ENCODE measurements around the gene HOXC12.

The HOXC12 gene

DNA sequence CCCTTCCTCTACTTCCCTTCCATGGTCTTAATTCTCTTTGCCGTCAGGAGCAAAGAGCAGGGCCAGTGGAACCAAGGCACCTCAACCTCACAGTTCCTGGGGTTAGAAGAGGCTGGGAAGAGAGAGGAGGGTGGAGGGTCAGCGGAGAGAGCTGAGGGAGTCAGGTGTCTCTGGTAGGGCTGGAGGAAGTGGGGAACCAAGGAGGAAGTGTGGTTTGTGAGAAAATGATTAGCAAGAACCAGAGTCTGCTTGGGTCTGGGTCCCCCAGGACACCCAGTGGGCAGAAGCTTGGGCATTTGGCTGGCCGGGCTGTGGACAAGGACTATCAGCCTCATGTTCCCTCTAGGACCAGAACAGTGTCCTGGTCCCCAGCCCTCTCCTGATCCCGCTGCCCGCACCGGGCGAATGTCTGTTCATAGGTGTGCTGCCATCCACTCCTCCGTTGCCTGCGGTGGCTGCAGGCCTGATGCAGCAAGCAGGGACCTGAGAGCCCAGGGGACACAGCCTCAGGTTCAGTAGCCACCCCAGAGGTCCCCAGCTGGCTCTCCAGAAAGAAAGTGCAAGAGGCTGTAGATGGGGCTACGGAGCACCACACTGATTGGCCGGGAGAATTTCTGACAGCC is 2.3 kb downstream of the HOXC12 start:
- DNase-seq (ENCODE audit: low read depth) = no peak

DNA sequence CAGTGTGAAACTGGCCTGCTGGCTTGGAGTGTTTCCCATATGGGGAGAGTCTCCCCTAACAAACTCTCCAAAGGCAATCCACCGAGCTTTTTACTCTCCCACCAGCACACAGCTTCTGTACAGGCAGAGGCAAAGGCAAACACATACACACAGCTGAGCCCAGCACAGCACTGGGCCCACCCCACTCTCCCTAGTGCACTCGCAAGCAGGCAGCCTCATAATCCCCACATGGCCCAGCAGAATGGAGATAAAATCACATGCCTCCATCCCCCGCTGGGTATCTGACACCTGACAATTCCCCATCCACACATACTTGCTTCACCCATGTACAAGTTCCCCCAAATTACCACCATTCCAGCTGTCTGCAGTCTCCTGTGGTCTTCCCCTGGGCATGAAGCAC is 3.4 kb downstream of the HOXC12 start:
- no peak for DNase-seq (ENCODE audit: low read depth)

DNA sequence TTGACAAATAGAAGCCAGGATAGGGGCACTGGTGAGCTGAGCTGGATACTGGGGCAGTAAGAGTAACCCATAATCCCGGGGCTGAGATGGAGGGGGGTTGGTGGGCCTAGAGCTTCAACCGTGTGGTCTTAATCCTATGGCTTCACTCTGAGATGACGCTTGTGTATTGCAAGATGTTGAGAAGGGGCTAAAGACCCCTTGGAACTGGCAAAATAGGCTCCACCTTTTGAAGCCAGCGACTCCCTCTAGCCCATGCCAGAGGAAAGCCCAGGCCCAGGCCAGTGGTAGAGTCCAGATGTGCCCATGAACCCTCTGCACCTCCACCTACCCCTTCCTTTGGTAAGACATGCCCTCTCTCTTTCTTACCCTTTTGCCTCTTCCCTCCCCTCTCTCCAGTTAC is 4.6 kb downstream of the HOXC12 start:
- no peak for DNase-seq (ENCODE audit: low read depth)

DNA sequence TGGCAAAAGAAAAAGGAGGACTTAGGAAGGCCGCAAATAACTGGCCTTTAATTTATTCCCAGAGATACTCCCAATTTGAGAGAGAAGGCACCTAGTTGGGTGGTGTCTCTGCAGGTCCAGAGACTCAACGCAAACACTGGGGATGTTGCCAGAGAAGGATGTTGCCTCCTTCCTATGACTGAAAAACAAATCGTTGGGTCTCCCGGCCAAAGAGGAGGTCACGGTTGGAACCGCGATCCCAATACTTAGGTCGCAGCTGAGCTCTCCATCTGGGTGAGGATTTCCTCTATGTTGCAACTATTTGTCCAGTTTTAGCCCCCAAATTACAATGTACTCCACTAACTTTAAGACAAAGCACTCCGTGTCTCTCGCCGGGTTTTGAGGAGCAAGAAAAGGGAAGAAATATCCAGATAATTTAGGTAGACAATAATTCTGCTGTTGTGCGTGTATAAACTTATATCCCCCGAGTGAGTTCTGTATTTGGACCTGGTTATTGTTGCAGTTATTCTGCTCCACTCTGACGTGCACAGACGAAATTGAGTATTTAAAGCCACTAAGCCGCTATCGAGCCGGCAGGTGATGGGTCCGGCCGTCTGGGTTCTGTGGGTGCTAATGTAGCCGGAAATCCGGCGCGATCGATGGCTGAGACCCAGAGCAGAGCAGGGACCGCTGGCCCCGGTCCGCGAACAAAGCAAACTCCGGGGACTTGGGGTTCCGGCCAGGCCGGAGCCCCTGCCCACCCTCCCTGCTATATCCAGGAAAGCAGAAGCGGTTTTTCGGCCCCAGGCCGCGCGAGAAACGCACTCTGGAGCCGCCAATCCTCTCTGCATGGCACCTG is 5.7 kb downstream of the HOXC12 start:
- DNase-seq (ENCODE audit: low read depth) = no peak

DNA sequence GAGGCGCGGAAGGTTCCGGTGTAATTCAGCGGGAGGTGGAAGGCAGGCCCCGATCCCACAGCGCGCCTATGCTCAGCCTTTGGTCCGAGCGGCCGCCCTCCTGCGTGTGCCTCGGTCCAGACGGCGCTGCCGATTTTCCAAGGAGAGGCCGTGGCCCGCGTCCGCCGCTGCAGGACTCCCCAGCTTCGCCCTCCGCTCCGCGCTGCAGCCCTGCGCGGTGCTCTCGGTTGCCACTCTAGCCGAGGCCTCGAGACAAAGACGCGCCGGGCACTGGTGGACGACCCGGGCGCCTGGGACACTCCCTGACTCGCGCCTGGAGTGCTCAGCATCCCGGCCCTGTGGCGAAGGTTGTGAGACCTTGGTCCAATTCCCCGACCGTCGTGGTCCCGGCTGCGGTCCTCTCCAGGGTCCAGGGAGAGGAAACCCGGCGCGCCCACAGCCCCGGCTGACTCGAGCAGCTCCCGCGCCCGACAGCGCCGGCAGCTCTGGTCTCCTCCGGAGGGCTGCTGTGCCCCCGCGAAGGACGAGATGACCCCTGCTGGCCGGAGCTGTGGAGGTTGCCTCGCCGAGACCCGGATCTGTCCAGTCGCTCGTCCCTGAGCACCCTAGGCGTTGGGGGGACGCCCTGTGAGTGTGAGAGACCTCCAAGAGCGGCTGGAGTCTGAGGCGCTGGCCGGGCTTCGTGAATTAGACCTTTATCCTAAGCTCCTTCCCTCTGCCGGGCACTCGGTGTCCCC is 6.5 kb downstream of the HOXC12 start:
- DNase-seq (ENCODE audit: low read depth) = no peak

DNA sequence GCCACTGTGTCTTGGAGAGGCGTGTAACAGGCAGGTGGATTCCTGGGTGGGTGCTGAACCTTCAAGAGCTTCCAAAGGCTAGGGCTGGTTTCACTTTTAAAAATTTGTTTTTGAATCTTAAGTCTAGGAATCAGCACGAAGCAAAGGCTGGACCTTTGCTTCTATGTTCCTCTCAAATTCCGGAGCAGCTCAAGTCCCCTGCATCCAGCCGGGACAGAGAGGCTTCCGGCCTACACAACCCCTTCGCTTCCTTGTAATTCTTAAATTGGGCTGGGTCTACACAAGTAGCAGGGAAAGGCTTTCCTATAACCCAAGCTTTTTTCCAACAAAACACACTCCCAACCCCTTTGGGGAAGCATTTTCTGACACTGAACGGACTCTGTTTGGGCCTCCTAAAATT is 8.3 kb downstream of the HOXC12 start:
- no peak for DNase-seq (ENCODE audit: low read depth)

DNA sequence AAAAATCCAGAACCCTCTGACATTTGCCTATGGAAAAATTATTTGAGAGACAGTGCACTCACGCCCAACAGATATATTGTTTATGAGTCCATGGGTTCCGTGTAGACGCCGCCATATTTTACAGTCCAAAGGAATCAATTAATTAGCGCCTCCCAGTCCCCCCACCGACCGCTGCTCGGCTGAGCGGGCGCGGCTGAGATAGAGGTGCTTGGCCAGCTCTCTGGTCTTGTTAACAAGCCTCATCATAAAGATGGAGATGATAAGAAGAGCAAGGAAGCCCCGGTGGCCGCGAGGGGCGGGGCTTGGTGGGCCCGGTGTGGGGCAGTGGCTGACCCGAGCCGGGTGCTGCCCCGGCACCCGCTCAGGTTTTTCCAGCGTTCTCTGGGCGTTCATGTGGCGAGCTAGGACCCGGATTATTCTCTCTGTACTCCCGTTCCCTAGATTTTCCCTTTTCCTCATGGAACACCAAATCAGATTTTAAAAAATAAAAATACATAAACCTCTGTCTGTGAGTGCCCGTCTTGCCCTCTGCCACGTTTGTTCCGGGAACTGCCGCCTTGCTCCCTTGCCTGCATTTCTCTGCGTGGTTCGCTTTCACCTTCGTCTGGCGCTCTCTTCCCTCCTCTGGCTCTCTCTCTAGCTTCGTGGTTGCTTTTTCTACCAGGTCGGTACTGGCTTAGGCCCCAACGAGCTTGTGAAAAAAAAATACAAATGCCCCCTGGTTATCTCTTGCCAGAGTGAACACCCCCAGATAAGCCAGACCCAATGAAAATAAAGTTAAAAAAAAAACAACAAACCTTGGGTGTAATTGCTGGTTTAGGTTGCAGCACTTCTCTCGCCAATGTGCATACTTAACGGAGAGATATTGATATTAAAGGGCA is 9.0 kb downstream of the HOXC12 start:
- DNase-seq (ENCODE audit: low read depth) = no peak

DNA sequence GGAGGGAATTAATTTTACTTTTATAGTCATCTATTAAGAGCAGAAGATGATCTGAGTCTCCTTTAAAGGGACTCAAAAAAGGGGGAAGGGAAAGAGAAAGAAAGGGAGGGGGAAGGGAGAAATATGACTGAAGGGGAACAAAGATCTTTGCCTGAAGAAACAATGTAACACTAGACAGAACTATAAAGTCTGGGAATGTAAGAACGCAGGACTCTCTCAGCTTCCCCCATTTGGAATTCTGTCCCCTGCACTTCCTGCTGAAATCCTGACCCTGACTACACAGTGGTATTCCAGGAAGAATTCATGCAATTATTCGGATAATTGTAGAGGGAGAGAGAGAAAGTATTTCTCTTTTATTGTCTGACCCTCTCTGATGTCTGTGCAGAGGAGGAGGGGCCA is 9.6 kb downstream of the HOXC12 start:
- no peak for DNase-seq (ENCODE audit: low read depth)

DNA sequence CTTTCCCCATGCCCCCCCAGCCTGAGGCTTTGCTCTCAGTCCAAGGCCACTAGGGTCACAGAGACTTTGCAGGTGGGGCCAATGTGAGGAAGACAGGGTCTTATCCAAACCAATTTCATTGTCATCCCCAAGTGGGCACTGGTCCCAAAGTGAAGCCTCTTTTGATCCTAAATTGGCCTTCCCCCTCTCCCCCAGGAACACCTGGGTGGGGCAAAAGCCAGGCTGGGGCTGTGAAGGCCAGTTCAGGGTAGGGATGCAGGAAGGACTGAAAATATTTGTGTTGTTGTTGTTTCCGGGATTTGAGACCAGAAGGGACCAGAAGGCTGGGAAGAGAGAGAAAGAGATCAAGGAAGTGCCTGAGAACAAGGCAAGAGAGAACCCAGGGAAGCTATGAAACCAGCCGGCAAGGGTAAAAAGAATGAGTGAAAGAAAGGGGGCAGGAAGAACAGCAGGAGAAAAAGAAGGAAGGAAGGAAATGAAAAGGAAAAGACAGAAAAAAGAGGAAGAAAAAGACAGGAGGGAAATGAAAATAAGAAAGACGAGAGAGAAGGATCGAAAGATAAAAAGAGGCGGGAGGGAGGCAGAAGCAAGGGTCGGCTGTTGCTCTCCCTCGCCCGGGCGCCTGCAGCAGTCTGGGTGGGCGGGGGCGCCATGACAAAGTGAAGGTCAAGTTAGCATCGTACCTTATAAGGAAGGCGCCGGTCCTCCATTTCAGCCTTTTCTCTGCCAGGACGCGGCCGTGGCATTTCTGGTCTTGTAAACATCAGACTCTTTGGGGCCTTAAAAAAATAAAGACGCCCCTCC is 10.8 kb downstream of the HOXC12 start:
- DNase-seq (ENCODE audit: low read depth) = no peak

DNA sequence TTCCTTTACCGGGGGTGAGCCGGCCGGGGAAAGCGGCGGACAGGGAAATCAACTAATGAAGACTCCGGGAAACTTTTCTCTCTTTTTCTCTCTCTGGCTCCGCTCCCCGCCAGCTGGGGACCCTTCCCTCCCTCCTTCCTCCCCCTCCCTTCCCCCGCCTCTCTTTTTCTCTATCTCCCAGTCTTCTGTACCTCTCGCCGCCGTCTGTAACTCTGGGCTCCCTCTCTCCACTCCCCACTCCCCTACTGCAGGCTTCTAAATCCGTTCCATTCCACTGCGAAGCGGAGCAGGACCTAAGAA is 11.3 kb downstream of the HOXC12 start:
- DNase-seq (ENCODE audit: low read depth) = no peak

DNA sequence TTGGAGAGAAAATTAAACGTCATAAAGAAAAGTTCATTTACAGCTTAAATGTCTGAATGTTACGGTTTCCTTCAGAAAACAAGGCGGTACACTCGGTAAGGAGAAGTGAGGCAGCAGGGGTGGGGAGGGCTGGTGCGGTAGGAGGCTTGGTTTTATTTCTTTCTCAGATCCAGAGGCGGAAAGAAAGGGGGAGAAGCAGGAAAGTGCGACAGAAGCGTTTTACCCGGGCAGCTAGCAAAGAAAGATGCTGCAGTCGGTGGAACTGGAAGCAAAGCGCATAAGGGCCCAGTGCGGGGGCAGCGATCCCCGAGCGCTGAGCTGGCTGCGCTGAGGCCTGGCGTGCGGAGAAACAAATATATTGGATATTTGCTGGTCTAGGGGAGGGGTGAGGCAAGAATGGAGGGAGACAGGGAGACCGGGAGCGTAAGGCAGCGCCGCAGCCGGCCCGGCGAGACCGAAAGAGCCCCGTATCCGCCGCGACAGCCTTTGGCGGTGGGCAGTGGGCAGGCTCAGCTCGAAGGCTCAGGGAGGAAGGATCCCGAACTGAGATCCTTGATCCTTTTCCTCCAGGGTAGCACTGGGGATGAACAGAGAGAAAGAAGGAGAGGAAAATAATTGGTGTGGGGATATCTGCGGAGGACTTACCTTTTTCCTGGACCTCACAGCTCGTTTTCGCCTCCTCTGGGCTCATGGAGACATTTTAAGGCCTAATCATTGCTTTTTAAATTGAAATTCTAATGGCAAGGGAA is 11.9 kb downstream of the HOXC12 start:
- DNase-seq (ENCODE audit: low read depth) = no peak

DNA sequence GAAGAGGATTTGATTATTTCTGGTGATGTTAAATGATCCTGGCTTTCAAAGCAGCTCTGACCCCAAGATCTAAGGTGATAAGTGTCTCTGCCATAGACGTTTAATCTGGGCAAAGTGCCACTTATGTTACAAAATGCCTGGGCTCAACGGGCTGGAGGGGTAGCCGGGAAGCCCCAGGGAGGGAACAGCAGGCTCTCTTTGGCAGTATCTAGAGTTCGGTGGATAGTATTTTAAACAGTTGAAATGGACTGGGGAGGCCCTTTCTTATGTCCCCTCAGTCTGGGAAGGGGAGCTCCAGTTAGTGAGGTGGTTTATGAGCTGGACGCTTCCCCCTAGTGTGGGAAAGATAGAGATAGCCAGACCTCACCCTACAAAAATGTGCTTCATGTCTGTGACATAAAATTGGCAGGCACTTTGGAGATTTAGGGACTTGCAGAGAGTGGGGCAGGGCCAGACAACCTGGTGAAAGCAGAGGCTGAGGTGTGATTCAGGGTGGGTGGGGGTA is 12.8 kb downstream of the HOXC12 start:
- DNase-seq (ENCODE audit: low read depth) = no peak

DNA sequence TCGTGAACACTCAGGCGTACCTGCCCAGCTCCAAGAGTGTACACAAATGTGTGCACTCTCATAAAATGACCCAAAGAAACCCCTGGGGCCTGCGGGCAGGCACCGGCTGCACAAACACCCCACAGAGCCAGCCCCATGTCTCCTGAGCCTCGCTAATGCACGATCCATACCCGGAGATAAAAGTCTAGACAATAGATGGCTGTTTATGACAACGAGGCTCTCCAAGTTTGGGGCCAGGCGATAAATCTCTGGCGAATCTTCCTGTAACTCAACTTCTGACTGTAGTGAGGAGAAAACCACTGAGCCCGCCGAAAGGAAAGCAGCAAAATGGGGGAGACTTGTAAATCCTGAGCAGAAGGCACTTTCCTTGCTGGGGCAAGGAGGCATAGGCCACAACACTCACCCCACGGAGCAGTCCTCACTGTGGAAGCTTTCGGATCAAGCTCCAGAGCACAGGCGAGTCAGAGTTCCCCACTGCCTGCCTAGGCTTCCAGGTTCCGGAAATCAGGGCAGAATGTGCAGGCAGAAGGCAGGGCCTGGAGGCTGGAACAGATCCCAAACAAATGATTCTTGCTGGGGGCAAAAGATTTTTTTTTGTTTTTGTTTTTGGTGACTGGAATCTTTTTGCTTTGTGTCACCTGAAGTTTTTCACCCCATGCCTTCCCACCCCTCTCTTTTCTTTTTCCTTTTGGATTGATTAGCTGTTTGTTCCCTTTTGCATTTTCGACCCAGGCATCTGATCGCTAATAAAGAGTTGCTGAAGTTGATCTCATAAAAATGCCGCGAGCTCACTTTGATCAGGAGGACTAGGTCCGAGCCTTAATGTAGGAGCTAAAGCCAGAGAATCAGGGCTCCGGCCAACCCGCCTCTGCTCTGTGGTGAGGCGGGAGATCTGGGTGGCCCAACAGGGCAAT is 13.8 kb downstream of the HOXC12 start:
- DNase-seq (ENCODE audit: low read depth) = no peak

DNA sequence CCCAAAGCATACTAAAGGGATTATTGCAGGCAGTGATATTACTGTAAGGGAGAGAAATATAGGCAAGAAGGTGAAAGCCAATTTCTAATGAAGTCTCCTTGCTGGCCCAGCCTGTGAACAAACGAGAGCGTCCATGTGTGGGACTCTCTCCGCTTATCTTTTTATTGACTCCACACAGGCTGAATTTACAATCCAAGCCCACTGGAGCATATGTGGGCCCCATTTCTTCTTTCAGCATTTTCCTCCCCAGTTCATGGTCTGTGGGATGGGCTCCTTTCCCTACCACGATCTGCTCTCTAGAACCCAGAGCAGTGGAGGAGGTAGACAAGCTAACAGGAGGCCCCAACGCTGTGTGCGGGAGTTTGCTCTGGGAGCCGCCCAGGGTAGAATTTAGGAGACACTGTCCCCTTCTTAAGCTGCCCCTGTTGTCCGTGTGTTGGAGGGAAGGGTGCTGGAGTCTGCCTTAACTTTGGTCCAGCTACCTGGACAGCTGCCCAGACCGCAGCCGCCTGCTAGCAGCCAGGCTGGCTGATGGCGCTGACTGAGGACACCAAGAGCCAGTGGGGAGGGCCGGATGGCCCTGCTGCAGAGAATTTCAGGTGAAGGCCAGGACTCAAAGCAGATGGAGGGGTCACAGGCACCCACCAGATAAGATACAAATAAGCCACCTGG is 15.0 kb downstream of the HOXC12 start:
- DNase-seq (ENCODE audit: low read depth) = no peak

DNA sequence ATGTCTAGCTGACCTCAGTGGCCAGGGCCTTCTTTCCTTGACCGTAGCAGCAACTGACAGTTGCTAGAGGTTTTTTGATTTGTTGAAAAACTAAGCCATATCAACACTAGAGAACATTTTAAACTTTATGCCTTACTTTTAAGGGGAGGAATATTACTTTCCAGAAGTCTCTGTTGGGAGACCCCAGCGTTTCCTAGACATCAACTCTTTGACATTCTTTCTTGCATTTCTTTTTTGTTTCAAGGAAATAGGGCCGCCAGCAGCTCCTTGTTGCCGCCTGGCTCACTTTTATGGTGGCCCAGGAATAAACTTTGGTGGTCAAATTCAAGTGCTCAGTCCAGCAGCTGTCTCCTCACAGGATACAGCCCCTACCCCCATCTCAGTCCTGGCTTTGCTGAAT is 15.7 kb downstream of the HOXC12 start:
- DNase-seq (ENCODE audit: low read depth) = no peak

DNA sequence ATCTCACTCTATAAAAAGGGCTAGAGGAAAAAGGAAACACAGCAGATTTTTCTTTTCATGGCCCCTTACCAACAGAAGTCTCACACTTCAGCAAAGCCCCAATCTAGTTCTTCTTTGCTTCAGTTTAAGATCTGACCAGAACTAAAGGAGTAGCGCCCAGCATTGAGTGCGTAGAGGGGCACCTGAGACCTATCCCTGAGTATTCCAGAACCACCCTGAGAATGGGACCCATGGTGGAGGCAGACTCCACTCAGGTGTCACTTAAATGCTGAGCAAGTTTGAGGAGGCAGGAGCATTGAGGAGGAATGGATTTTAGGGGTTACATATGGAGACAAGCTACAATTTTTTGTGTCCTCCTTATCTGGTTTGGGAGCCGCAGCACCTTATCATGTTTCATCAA is 16.4 kb downstream of the HOXC12 start:
- DNase-seq (ENCODE audit: low read depth) = no peak

DNA sequence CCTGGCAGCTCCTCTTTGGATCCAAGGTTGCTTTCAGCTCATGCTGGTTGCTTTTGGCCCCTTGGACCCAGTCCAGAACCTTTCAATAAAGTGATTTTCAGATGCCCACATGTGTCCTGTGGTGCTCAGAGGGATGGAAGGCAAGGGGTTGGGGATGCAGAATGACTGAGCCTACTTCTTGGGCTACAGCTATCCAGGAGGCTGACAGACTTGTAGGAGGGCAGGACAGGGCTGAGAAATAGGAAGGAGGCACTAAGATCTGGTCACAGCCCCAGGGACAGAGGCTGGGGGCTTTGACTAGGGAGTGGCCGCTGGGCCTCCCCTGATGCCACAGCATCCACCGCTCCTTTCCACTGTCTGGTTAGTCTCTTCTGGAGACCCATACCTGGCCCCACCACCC is 17.0 kb downstream of the HOXC12 start:
- DNase-seq (ENCODE audit: low read depth) = no peak

DNA sequence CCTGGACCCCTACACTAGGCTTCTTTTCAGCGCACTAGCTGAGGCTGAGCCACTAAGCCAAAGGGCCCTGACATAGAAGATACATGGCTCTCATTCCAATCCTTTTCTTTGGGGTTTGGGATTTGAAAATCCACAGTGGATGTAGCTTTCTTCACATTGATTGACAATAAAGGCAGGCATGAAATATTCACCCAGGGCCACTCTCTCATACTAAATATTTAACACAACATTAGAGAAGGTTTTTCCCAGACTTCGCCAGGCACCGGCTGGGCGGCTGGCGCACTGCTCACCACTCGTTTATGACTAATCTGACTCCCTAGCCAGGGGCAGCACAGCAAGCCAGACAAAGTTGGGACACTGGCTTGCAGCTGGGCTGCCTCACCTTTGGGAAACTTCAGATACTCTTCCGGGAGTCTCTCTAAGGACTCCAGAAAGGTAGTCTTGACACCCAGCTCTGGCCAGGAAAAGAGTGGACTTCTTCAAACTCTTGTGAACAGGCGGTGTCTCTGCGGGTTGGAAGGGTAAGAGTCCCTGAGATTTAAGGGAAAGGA is 17.5 kb downstream of the HOXC12 start:
- DNase-seq (ENCODE audit: low read depth) = no peak

Data from iris pigment epithelial cell (primary cell).